ENCODE measurements around the gene PTGES2. TPM values are rescaled to one million over a fixed set of nuclear protein-coding genes. Genes with fewer than 3 reads are reported as not detected.
A peak's percentile ranks its signal among the peaks of the same experiment; 100 is the strongest.
"Not testable (repeated sequence)": the region's sequence is repeated elsewhere in the genome, so short reads cannot be mapped to it uniquely, and the experiment has no call there.

The PTGES2 gene
- total and polyA plus RNA-seq, 8 donors, result 47.2 to 570 (median 74.9) TPM

- TF ChIP-seq EP300 (IDR thresholded peaks at IDR 0.05), result no peak
- no peak for TF ChIP-seq POLR2AphosphoS5 (IDR thresholded peaks at IDR 0.05)
- no peaks in the 10 kb centered on the region for H3K9me3 ChIP-seq
- 88 to 94% (median 91%) methylated on average over 18 of the region's 18 CpGs for WGBS, 5 donors
Observed at GRCh38 chr9:128136816-128137793, 9.6 kb upstream of the PTGES2 start.

DNA sequence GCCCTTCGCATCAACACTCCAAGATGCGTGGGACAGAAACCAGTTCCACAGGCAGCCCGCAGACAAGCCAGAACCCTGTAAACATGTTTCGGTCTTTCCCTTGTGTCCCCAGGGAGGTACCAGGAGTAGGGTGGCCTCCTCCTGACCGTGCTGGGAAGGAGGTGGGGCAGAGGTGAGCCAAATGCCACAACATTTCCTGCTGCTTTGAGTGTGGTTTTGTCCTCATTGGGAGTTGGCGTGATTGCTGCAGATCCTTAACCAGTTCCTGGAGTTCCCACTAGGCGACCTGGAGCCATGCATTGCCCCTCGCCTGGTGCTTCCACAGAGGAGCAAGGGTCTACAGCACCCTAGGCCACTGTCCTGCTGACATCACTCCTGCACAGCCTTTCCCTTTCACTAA lies 8.0 kb upstream of the PTGES2 start:
- H3K9me3 ChIP-seq; intact Hi-C loops (cut with DNase I; ENCODE audit: low total_unique reads); H3K4me3 ChIP-seq; H3K4me1 ChIP-seq; H3K36me3 ChIP-seq; H3K27ac ChIP-seq: not testable (repeated sequence)
- 54 to 62% (median 58%) methylated on average over 7 to 8 of the region's 8 CpGs for WGBS, 5 donors
- peaks cover 0 to 14% (median 0%) of the 10 kb centered on the region in 3 donors for H3K27me3 ChIP-seq
- DNase-seq, result peak in 1 of 2 donors; percentile 63

More at GRCh38 chr9:128136816-128137793, 9.6 kb upstream of the PTGES2 start:
- intact Hi-C loops (cut with DNase I; ENCODE audit: low total_unique reads), result no loop called here
- Histone ChIP-seq H3K27ac (no peak overlapping the region), H3K36me3 (no peaks in the 10 kb centered on the region), H3K27me3 (peaks cover 0 to 1% (median 0%) of the 10 kb centered on the region in 3 donors), H3K4me3 (no peak overlapping the region), H3K4me1 (no peaks in the 10 kb centered on the region)
- DNase-seq, result no peak

- Histone ChIP-seq H3K27me3 (peaks cover 0 to 14% (median 0%) of the 10 kb centered on the region in 3 donors), H3K4me1 (peaks cover 12 to 15% (median 14%) of the 10 kb centered on the region in 4 donors), H3K27ac (peak overlapping the region in 2 of 5 donors; percentile 20 to 32)
- intact Hi-C loops (cut with DNase I; ENCODE audit: low total_unique reads); H3K4me3 ChIP-seq; H3K9me3 ChIP-seq; H3K36me3 ChIP-seq: not testable (repeated sequence)
- 12 to 30% (median 17%) methylated on average over 5 to 8 of the region's 8 CpGs for WGBS, 5 donors
- peak in 1 of 2 donors; percentile 69 for DNase-seq
Observed at GRCh38 chr9:128132139-128132538, 4.6 kb upstream of the PTGES2 start.

DNA sequence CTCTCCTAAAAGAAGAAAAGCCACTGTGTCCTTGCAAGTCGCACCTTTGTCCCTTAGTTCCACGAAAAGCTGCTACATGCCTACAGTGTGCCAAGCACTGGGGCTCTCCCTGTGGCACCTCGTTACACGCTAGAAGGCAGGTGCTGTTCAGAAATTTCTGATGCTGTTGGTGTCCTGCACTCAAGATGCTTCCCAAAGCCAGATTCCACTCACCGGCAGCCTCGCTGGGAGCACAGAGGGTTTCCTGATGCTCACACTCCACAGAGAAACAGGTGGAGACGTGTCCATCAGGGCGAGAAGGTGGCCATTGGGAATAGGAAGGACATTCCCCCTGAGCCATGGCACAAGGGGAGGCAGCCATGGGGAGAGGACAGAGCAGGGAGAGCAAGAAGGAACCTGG lies 3.8 kb upstream of the PTGES2 start:
- H3K9me3 ChIP-seq; DNase-seq; H3K4me3 ChIP-seq; intact Hi-C loops (cut with DNase I; ENCODE audit: low total_unique reads); H3K36me3 ChIP-seq: not testable (repeated sequence)
- 85 to 89% (median 88%) methylated on average over 8 of the region's 8 CpGs for WGBS, 5 donors
- H3K4me1 ChIP-seq, result peaks cover 20 to 22% (median 21%) of the 10 kb centered on the region in 4 donors
- peak overlapping the region in 2 of 5 donors; percentile 20 to 32 for H3K27ac ChIP-seq
- H3K27me3 ChIP-seq, result peaks cover 0 to 14% (median 0%) of the 10 kb centered on the region in 3 donors

DNA sequence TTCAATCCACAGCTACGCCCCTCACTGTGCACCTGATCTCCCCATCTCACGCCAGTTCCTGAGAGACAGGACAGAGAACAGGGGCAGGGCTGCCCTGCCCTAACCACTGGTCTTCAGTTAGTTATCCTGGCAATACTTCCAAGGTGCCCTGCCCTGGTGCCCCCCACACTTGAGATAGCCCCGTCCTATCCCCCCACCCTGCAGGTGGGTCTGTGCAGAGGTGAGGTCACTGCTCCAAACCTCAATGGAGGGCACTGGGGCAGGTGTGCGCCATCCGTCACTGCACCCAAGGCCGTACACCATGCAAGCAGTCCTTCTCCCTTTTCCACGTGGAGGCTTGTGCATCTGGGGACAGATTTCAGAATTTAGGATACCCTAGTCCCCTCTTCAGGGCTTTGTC lies 3.1 kb upstream of the PTGES2 start:
- DNase-seq; H3K36me3 ChIP-seq; H3K27ac ChIP-seq; H3K4me3 ChIP-seq; H3K9me3 ChIP-seq; intact Hi-C loops (cut with DNase I; ENCODE audit: low total_unique reads): not testable (repeated sequence)
- H3K27me3 ChIP-seq, result peaks cover 0 to 14% (median 0%) of the 10 kb centered on the region in 3 donors
- 54 to 67% (median 56%) methylated on average over 7 of the region's 7 CpGs for WGBS, 5 donors
- peaks cover 27 to 29% (median 28%) of the 10 kb centered on the region in 4 donors for H3K4me1 ChIP-seq

- H3K27ac ChIP-seq; H3K9me3 ChIP-seq; H3K36me3 ChIP-seq; H3K4me3 ChIP-seq; intact Hi-C loops (cut with DNase I; ENCODE audit: low total_unique reads): not testable (repeated sequence)
- Histone ChIP-seq H3K27me3 (peaks cover 0 to 14% (median 0%) of the 10 kb centered on the region in 3 donors), H3K4me1 (peaks cover 33 to 35% (median 33%) of the 10 kb centered on the region in 4 donors)
- peak in 1 of 2 donors; percentile 75 for DNase-seq
- TF ChIP-seq, protein P1, sequence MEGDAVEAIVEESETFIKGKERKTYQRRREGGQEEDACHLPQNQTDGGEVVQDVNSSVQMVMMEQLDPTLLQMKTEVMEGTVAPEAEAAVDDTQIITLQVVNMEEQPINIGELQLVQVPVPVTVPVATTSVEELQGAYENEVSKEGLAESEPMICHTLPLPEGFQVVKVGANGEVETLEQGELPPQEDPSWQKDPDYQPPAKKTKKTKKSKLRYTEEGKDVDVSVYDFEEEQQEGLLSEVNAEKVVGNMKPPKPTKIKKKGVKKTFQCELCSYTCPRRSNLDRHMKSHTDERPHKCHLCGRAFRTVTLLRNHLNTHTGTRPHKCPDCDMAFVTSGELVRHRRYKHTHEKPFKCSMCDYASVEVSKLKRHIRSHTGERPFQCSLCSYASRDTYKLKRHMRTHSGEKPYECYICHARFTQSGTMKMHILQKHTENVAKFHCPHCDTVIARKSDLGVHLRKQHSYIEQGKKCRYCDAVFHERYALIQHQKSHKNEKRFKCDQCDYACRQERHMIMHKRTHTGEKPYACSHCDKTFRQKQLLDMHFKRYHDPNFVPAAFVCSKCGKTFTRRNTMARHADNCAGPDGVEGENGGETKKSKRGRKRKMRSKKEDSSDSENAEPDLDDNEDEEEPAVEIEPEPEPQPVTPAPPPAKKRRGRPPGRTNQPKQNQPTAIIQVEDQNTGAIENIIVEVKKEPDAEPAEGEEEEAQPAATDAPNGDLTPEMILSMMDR (IDR thresholded peaks at IDR 0.05), result peak in 3 of 7 experiments; percentile 33 to 55 (median 36)
- 22 to 35% (median 26%) methylated on average over 11 to 12 of the region's 12 CpGs for WGBS, 5 donors
Observed at GRCh38 chr9:128129976-128130590, 2.6 kb upstream of the PTGES2 start.
